ENCODE data around the gene ZNF410. TPM values are rescaled to one million over a fixed set of nuclear protein-coding genes. Genes with fewer than 3 reads are reported as not detected.
"Not testable (repeated sequence)": the region's sequence is repeated elsewhere in the genome, so short reads cannot be mapped to it uniquely, and the experiment has no call there.

Gene ZNF410
- total RNA-seq, 2 experiments from 2014 or later, result 54.9 to 56.1 TPM

DNA sequence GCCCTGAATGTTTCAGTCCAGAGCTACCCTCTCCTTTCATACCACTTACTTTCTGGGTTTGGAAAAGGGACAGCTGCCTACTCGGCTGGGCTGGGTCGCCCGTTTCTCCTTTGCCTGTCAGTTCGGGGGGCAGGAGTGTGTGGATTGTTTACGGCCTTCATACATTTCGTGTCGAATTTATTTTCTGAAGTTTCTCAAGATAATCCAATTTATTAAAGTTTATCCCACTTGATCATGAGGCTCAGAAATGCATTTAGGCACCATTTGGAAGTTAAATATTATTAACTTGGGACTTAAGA, 608 bp downstream of the ZNF410 start:
- no peaks in the 10 kb centered on the region for H3K27me3 Mint-ChIP-seq
- H3K9me3 Mint-ChIP-seq, result no peaks in the 10 kb centered on the region
- ATAC-seq, result no peak
- H3K27ac Mint-ChIP-seq, result peak overlapping the region; percentile 99
- H3K4me1 Mint-ChIP-seq (ENCODE audit: low read depth), result peaks cover 47% of the 10 kb centered on the region
- H3K36me3 Mint-ChIP-seq (ENCODE audit: low read depth), result peaks cover 30% of the 10 kb centered on the region
- intact Hi-C loops (cut with micrococcal nuclease), result no loop called here
- TF ChIP-seq, protein P1, sequence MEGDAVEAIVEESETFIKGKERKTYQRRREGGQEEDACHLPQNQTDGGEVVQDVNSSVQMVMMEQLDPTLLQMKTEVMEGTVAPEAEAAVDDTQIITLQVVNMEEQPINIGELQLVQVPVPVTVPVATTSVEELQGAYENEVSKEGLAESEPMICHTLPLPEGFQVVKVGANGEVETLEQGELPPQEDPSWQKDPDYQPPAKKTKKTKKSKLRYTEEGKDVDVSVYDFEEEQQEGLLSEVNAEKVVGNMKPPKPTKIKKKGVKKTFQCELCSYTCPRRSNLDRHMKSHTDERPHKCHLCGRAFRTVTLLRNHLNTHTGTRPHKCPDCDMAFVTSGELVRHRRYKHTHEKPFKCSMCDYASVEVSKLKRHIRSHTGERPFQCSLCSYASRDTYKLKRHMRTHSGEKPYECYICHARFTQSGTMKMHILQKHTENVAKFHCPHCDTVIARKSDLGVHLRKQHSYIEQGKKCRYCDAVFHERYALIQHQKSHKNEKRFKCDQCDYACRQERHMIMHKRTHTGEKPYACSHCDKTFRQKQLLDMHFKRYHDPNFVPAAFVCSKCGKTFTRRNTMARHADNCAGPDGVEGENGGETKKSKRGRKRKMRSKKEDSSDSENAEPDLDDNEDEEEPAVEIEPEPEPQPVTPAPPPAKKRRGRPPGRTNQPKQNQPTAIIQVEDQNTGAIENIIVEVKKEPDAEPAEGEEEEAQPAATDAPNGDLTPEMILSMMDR (IDR thresholded peaks at IDR 0.05), result no peak
- CTCF ChIA-PET, result interaction anchor here (1.0 to 1.6 kb wide), 4 partner anchors 9 to 159 kb away, joined by 3 to 5 read pairs (median 4); no protein-coding TSS in a partner anchor
- POLR2A ChIA-PET, result interaction anchor here (0.9 to 2.6 kb wide), 6 partner anchors 35 to 274 kb away, joined by 3 to 19 read pairs (median 3); partner anchors contain the start of genes ACOT6 and PTGR2
- peak overlapping the region; percentile 95 for H3K4me3 Mint-ChIP-seq
- DNase-seq, result no peak

- Mint-ChIP-seq H3K4me3 (peak overlapping the region; percentile 95), H3K27me3 (no peaks in the 10 kb centered on the region), H3K4me1 (ENCODE audit: low read depth) (peaks cover 47% of the 10 kb centered on the region), H3K36me3 (ENCODE audit: low read depth) (peaks cover 30% of the 10 kb centered on the region), H3K9me3 (no peaks in the 10 kb centered on the region), H3K27ac (peak overlapping the region; percentile 99)
- TF ChIP-seq, protein P1 (IDR thresholded peaks at IDR 0.05), result no peak
- ChIA-PET POLR2A (interaction anchor here (1.0 to 2.6 kb wide), 2 partner anchors 36 to 64 kb away, joined by 3 to 19 read pairs; partner anchors contain the start of gene PTGR2), CTCF (interaction anchor here (1.2 to 2.0 kb wide), 3 partner anchors 11 to 160 kb away, joined by 3 to 5 read pairs (median 5); no protein-coding TSS in a partner anchor)
- intact Hi-C loops (cut with micrococcal nuclease), result no loop called here
- no peak for DNase-seq
- no peak for ATAC-seq
Measured at GRCh38 chr14:73887694-73888459, 1.2 kb downstream of the ZNF410 start.

DNA sequence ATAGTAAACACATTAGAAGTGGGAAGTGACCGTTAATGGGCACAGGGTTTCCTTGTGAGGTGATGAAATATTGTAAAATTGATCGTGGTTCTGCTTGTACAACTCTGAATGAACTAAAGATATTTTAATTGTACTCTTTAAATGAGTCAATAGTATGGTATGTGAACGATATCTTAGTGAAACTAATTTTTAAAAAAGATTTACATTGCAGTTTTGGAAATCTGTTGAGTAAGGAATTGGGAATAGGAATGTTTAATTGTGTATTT, 1.7 kb downstream of the ZNF410 start:
- Mint-ChIP-seq H3K9me3 (no peaks in the 10 kb centered on the region), H3K27ac (peak overlapping the region; percentile 99), H3K36me3 (ENCODE audit: low read depth) (peaks cover 30% of the 10 kb centered on the region), H3K4me3 (peak overlapping the region; percentile 95), H3K4me1 (ENCODE audit: low read depth) (peaks cover 47% of the 10 kb centered on the region), H3K27me3 (no peaks in the 10 kb centered on the region)
- TF ChIP-seq, protein P1 (IDR thresholded peaks at IDR 0.05), result no peak
- intact Hi-C loops (cut with micrococcal nuclease), result no loop called here
- POLR2A ChIA-PET, result interaction anchor here (0.6 to 2.6 kb wide), 2 partner anchors 36 to 1369 kb away, joined by 3 to 19 read pairs; partner anchors contain the start of gene PTGR2
- DNase-seq (no peak), ATAC-seq (no peak)
- CTCF ChIA-PET, result interaction anchor here (1.2 to 2.0 kb wide), 3 partner anchors 11 to 160 kb away, joined by 3 to 5 read pairs (median 5); no protein-coding TSS in a partner anchor

GRCh38 chr14:73888971-73889370, 2.3 kb downstream of the ZNF410 start:
- Mint-ChIP-seq H3K36me3 (ENCODE audit: low read depth) (peaks cover 34% of the 10 kb centered on the region), H3K4me3 (peak overlapping the region; percentile 95), H3K9me3 (no peaks in the 10 kb centered on the region), H3K27me3 (no peaks in the 10 kb centered on the region), H3K4me1 (ENCODE audit: low read depth) (peaks cover 47% of the 10 kb centered on the region), H3K27ac (peak overlapping the region; percentile 99)
- intact Hi-C loops (cut with micrococcal nuclease), result no loop called here
- TF ChIP-seq, protein P1 (IDR thresholded peaks at IDR 0.05), result no peak
- ATAC-seq, result no peak
- no peak for DNase-seq
- POLR2A ChIA-PET, result interaction anchor here (0.6 kb wide), 1 partner anchor 1369 kb away, joined by 3 read pairs; no protein-coding TSS in a partner anchor
- CTCF ChIA-PET, result interaction anchor here (2.0 kb wide), 1 partner anchor 10 kb away, joined by 5 read pairs; no protein-coding TSS in a partner anchor

DNA sequence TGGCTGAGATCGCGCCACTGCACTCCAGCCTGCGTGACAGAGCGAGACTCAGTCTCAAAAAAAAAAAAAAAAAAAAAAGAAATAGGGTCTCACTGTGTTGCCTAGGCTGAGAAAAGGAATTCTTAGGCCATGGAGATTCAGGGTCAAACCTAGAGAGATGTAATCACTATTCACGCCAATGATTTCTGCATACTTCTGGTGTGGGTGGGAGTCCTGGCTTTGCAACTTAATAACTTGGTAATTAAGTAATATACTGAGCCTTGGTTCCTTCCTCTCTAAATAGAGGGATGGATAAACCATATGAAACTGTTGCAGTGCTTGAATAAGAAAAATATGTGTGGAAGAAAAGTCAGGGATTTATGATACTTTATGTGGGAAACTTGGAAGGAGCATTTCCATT, 2.7 kb downstream of the ZNF410 start:
- H3K27me3 Mint-ChIP-seq, result no peaks in the 10 kb centered on the region
- TF ChIP-seq, protein P1 (IDR thresholded peaks at IDR 0.05), result no peak
- CTCF ChIA-PET, result interaction anchor here (2.0 kb wide), 1 partner anchor 10 kb away, joined by 5 read pairs; no protein-coding TSS in a partner anchor
- DNase-seq (no peak), ATAC-seq (no peak)
- peaks cover 36% of the 10 kb centered on the region for H3K36me3 Mint-ChIP-seq (ENCODE audit: low read depth)
- peak overlapping the region; percentile 68 for H3K27ac Mint-ChIP-seq
- POLR2A ChIA-PET, result interaction anchor here (0.6 kb wide), 1 partner anchor 20 kb away, joined by 4 read pairs; no protein-coding TSS in a partner anchor
- H3K9me3 Mint-ChIP-seq, result no peaks in the 10 kb centered on the region
- H3K4me3 Mint-ChIP-seq, result no peak overlapping the region
- H3K4me1 Mint-ChIP-seq (ENCODE audit: low read depth), result peaks cover 47% of the 10 kb centered on the region
- intact Hi-C loops (cut with micrococcal nuclease), result no loop called here

- not testable (repeated sequence) for DNase-seq
- H3K36me3 Mint-ChIP-seq (ENCODE audit: low read depth), result peaks cover 43% of the 10 kb centered on the region
Measured at GRCh38 chr14:73894180-73894687, 7.6 kb downstream of the ZNF410 start.

More at GRCh38 chr14:73894180-73894687, 7.6 kb downstream of the ZNF410 start:
- H3K9me3 Mint-ChIP-seq; intact Hi-C loops (cut with micrococcal nuclease); H3K27me3 Mint-ChIP-seq; H3K4me3 Mint-ChIP-seq; POLR2A ChIA-PET; ATAC-seq: not testable (repeated sequence)
- CTCF ChIA-PET, result interaction anchor here (1.2 kb wide), 1 partner anchor 43 kb away, joined by 3 read pairs; the partner anchor contains the start of gene PTGR2
- Mint-ChIP-seq H3K4me1 (ENCODE audit: low read depth) (peaks cover 27% of the 10 kb centered on the region), H3K27ac (peak overlapping the region; percentile 39)
